CD14-positive monocyte (primary cell): Measurements from ENCODE around the gene HCN4. TPM values are rescaled to one million over a fixed set of nuclear protein-coding genes. Genes with fewer than 3 reads are reported as not detected.

Source experiments
- DNase-seq, 3 donors: peaks; one replicate each; pipeline ENCODE4 v3.0.0-alpha.2; 2011 to 2022
- H2AFZ ChIP-seq: 2 replicates; pipeline ENCODE4 v1.6.0; 2012; ENCODE audit warnings: mild to moderate bottlenecking, low read depth, low read length, inconsistent platforms; ENCODE audit not compliant: insufficient read depth, poor library complexity, severe bottlenecking
- H3K27ac ChIP-seq, 2 donors: 1 replicate in 1 of 2; 2 replicates in 1 of 2; pipeline ENCODE4 v1.5.1; 2012 to 2013; ENCODE audit warnings: low read length in 2 of 2, control low read depth in 1 of 2, inconsistent platforms in 1 of 2, low read depth in 1 of 2, mild to moderate bottlenecking in 1 of 2
- H3K27me3 ChIP-seq, 2 donors: one replicate each; pipeline versions ENCODE4 v1.6.0 to v1.6.1; 2011 to 2013; ENCODE audit warnings: low read length in 2 of 2; ENCODE audit not compliant: control insufficient read depth in 2 of 2, insufficient read depth in 2 of 2
- H3K36me3 ChIP-seq, 2 donors: replicated peaks in 1 of 2; 1 replicate in 1 of 2; 2 replicates in 1 of 2; pipeline versions ENCODE4 v1.5.1 to v1.6.1; 2012 to 2013; ENCODE audit warnings: low read length in 2 of 2, control low read depth in 1 of 2, inconsistent platforms in 1 of 2, mild to moderate bottlenecking in 1 of 2; ENCODE audit not compliant: insufficient read depth in 2 of 2, control insufficient read depth in 1 of 2
- H3K4me1 ChIP-seq, 2 donors: 1 replicate in 1 of 2; 2 replicates in 1 of 2; pipeline versions ENCODE4 v1.5.1 to v1.6.1; 2012 to 2013; ENCODE audit warnings: low read length in 2 of 2, control low read depth in 1 of 2, inconsistent platforms in 1 of 2, mild to moderate bottlenecking in 1 of 2, moderate library complexity in 1 of 2; ENCODE audit not compliant: insufficient read depth in 2 of 2, control insufficient read depth in 1 of 2
- H3K4me2 ChIP-seq: replicated peaks from 2 replicates; pipeline ENCODE3; 2012; ENCODE audit warnings: low read length, moderate library complexity, mild to moderate bottlenecking; ENCODE audit not compliant: poor library complexity, severe bottlenecking; ENCODE audit errors: extremely low read depth
- H3K4me3 ChIP-seq, 3 experiments: fragments of 200-600 bp in 1 of 3; sonication (generic) in 1 of 3; replicated peaks in 1 of 3; 1 replicate in 2 of 3; 2 replicates in 1 of 3; pipeline ENCODE4 v1.5.1; 2011 to 2013; ENCODE audit warnings: low read length in 3 of 3, mild to moderate bottlenecking in 3 of 3, control low read depth in 2 of 3, low read depth in 2 of 3, inconsistent platforms in 1 of 3, moderate library complexity in 1 of 3
- H3K79me2 ChIP-seq: 2 replicates; pipeline ENCODE4 v1.6.0; 2012; ENCODE audit warnings: mild to moderate bottlenecking, control low read depth, inconsistent platforms, low read length, moderate library complexity; ENCODE audit not compliant: insufficient read depth
- H3K9ac ChIP-seq: 2 replicates; pipeline ENCODE4 v1.6.0; 2017; ENCODE audit warnings: low read length, mild to moderate bottlenecking; ENCODE audit not compliant: insufficient read depth, poor library complexity, severe bottlenecking
- H3K9me3 ChIP-seq, 2 donors: replicated peaks in 1 of 2; 1 replicate in 1 of 2; 2 replicates in 1 of 2; pipeline versions ENCODE4 v1.5.1 to v1.6.1; 2012 to 2013; ENCODE audit warnings: low read length in 2 of 2, control low read depth in 1 of 2; ENCODE audit not compliant: control insufficient read depth in 1 of 2, insufficient read depth in 1 of 2
- H4K20me1 ChIP-seq: 2 replicates; pipeline ENCODE4 v1.6.0; 2012; ENCODE audit warnings: mild to moderate bottlenecking, low read length, control low read depth, moderate library complexity; ENCODE audit not compliant: insufficient read depth
- H3K27ac Mint-ChIP-seq, 7 donors: one replicate each; pipeline ENCODE4 v1.8.0; 2020; ENCODE audit warnings: mild to moderate bottlenecking in 7 of 7, mixed read lengths in 7 of 7, moderate library complexity in 6 of 7, inconsistent platforms in 2 of 7
- H3K27me3 Mint-ChIP-seq, 3 donors: one replicate each; pipeline ENCODE4 v1.8.0; 2021 to 2022; ENCODE audit warnings: low read depth in 3 of 3, mild to moderate bottlenecking in 3 of 3, mixed read lengths in 3 of 3, moderate library complexity in 3 of 3, inconsistent platforms in 1 of 3
- H3K36me3 Mint-ChIP-seq, 2 donors: one replicate each; pipeline ENCODE4 v1.8.0; 2020; ENCODE audit warnings: mixed read lengths in 2 of 2, inconsistent platforms in 1 of 2, mild to moderate bottlenecking in 1 of 2
- H3K4me1 Mint-ChIP-seq: one replicate; pipeline ENCODE4 v1.8.0; 2020; ENCODE audit warnings: mild to moderate bottlenecking, mixed read lengths
- H3K4me3 Mint-ChIP-seq, 2 donors: one replicate each; pipeline ENCODE4 v1.8.0; 2020; ENCODE audit warnings: mild to moderate bottlenecking in 2 of 2, mixed read lengths in 2 of 2, moderate library complexity in 1 of 2
- H3K9me3 Mint-ChIP-seq, 7 donors: one replicate each; pipeline ENCODE4 v1.8.0; 2020 to 2022; ENCODE audit warnings: mixed read lengths in 7 of 7, mild to moderate bottlenecking in 6 of 7, moderate library complexity in 6 of 7, inconsistent platforms in 2 of 7
- WGBS: methylation state at CpG from one replicate; pipeline ENCODE4 v1.1.5; 2013; ENCODE audit warnings: missing lambda C conversion rate; ENCODE audit not compliant: insufficient coverage; 5-methylcytosine and 5-hydroxymethylcytosine counted together
- intact Hi-C, 2 donors: fragments of 100-400 bp; cut with micrococcal nuclease; formaldehyde crosslinking; loops; one replicate each; pipeline versions ENCODE4 v1.15.0 to v1.15.1; 2023
- polyA plus RNA-seq, 3 donors: library from polyadenylated mRNA; depleted of rRNA in 1 of 3; unstranded in 2 of 3; stranded (reverse) in 1 of 3; fragments of 300-500 nt in 2 of 3; fragments of >200 nt in 1 of 3; fragmentation: Illumina TruSeq in 2 of 3; gene quantifications; 1 replicate in 2 of 3; 2 replicates in 1 of 3; pipeline ENCODE4 v1.2.3, GENCODE V29; 2012 to 2021
- TF ChIP-seq, protein P1 (sequence below): fragments of 200-600 bp; IDR thresholded peaks from one replicate; pipeline ENCODE4 v1.8.0; 2022; ENCODE audit warnings: antibody characterized with exemption, mild to moderate bottlenecking

The HCN4 gene
- polyA plus RNA-seq, 3 donors = not detected

DNA sequence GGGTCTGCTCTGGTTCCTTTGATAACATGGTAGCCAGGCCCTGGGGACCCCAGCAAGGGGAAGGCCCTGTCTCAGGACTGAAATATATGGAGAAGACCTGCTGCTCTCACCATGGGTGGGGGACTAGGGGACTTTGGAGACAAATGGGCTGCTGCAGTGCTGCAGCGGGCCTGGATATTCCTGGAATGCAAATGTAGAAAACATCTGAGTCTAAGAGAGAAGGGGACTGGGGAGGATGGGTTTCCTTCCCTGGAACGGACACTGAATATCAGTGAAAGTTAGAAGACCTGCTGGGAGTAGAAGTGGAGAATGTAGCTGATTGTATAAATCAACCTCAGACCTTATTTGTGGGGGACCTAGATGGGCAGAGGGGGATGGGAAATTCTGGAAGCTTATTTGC, 3.1 kb upstream of the HCN4 start:
- intact Hi-C loops = no loop called here
- no peaks in the 10 kb centered on the region for H4K20me1 ChIP-seq
- Mint-ChIP-seq H3K27me3 (peaks cover 49 to 77% (median 71%) of the 10 kb centered on the region in 3 donors), H3K9me3 (peaks cover 3 to 16% (median 6%) of the 10 kb centered on the region in 7 donors), H3K27ac (no peak overlapping the region), H3K4me1 (no peaks in the 10 kb centered on the region), H3K4me3 (peak overlapping the region in 1 of 2 donors; percentile 56), H3K36me3 (no peaks in the 10 kb centered on the region)
- WGBS = 83% methylated on average over 1 of the region's 2 CpGs
- H3K4me1 ChIP-seq = no peaks in the 10 kb centered on the region
- H3K4me3 ChIP-seq = no peak overlapping the region
- H2AFZ ChIP-seq = no peak overlapping the region
- no peaks in the 10 kb centered on the region for H3K36me3 ChIP-seq
- TF ChIP-seq, protein P1, sequence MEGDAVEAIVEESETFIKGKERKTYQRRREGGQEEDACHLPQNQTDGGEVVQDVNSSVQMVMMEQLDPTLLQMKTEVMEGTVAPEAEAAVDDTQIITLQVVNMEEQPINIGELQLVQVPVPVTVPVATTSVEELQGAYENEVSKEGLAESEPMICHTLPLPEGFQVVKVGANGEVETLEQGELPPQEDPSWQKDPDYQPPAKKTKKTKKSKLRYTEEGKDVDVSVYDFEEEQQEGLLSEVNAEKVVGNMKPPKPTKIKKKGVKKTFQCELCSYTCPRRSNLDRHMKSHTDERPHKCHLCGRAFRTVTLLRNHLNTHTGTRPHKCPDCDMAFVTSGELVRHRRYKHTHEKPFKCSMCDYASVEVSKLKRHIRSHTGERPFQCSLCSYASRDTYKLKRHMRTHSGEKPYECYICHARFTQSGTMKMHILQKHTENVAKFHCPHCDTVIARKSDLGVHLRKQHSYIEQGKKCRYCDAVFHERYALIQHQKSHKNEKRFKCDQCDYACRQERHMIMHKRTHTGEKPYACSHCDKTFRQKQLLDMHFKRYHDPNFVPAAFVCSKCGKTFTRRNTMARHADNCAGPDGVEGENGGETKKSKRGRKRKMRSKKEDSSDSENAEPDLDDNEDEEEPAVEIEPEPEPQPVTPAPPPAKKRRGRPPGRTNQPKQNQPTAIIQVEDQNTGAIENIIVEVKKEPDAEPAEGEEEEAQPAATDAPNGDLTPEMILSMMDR = no peak
- H3K27ac ChIP-seq = no peak overlapping the region
- peaks cover 48 to 61% of the 10 kb centered on the region in 2 donors for H3K27me3 ChIP-seq
- no peak overlapping the region for H3K4me2 ChIP-seq
- H3K79me2 ChIP-seq = no peaks in the 10 kb centered on the region
- H3K9ac ChIP-seq = no peak overlapping the region
- DNase-seq = no peak
- peaks cover 2 to 13% of the 10 kb centered on the region in 2 donors for H3K9me3 ChIP-seq

DNA sequence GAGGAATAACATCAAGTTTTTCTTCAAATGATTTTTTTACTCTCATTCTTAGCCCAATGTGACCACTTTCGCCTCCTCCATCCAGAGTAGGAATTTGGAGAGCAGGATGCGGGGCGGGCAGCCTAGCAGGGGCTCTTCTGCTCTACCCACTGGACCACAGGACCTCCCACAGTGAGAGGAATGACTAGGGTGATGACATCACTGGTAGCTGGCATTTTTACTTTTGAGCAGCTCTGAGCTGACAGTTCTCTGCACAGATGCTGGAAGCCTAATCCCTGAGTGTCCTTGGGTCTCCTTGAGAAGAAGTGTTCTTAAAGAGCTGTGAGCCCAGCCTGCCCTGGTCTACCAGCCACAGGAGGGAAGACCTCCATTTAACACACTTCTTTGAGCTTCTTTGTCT, 1.4 kb upstream of the HCN4 start:
- H3K4me1 ChIP-seq = no peaks in the 10 kb centered on the region
- peaks cover 0 to 6% (median 0%) of the 10 kb centered on the region in 7 donors for H3K9me3 Mint-ChIP-seq
- H3K36me3 ChIP-seq = no peaks in the 10 kb centered on the region
- TF ChIP-seq, protein P1 = no peak
- H3K4me1 Mint-ChIP-seq = no peaks in the 10 kb centered on the region
- H3K27ac ChIP-seq = no peak overlapping the region
- H2AFZ ChIP-seq = no peak overlapping the region
- H3K36me3 Mint-ChIP-seq = no peaks in the 10 kb centered on the region
- H3K27me3 ChIP-seq = peaks cover 62 to 77% of the 10 kb centered on the region in 2 donors
- H3K9ac ChIP-seq = no peak overlapping the region
- no peak overlapping the region for H3K27ac Mint-ChIP-seq
- DNase-seq = no peak
- WGBS = no CpG with 5 or more reads among the region's 3 CpGs
- no peak overlapping the region for H3K4me2 ChIP-seq
- no peaks in the 10 kb centered on the region for H4K20me1 ChIP-seq
- peaks cover 61 to 86% (median 80%) of the 10 kb centered on the region in 3 donors for H3K27me3 Mint-ChIP-seq
- no peaks in the 10 kb centered on the region for H3K79me2 ChIP-seq
- intact Hi-C loops = no loop called here
- H3K9me3 ChIP-seq = peaks cover 0 to 13% of the 10 kb centered on the region in 2 donors
- H3K4me3 ChIP-seq = no peak overlapping the region
- H3K4me3 Mint-ChIP-seq = peak overlapping the region in 1 of 2 donors; percentile 67
